T-helper 1 cell treated with Interleukin-12 subunit alpha and Interleukin-12 subunit beta and Interleukin-4 antibody, amounts not matched to agents 30 μg/mL and 1 μg/mL, for 36 hours (primary cell): ENCODE measurements around the gene CHST9.

Source experiments
- H3K27ac Mint-ChIP-seq: one replicate; pipeline ENCODE4 v1.8.0; 2021; ENCODE audit warnings: mild to moderate bottlenecking, mixed read lengths
- H3K27me3 Mint-ChIP-seq: one replicate; pipeline ENCODE4 v1.8.0; 2021; ENCODE audit warnings: low read depth, mixed read lengths
- H3K36me3 Mint-ChIP-seq: one replicate; pipeline ENCODE4 v1.8.0; 2021; ENCODE audit warnings: low read depth, mixed read lengths
- H3K4me1 Mint-ChIP-seq: one replicate; pipeline ENCODE4 v1.8.0; 2021; ENCODE audit warnings: low read depth, mixed read lengths
- H3K4me3 Mint-ChIP-seq: one replicate; pipeline ENCODE4 v1.8.0; 2021; ENCODE audit warnings: mild to moderate bottlenecking, moderate library complexity, mixed read lengths
- H3K9me3 Mint-ChIP-seq: one replicate; pipeline ENCODE4 v1.8.0; 2021; ENCODE audit warnings: mixed read lengths

CHST9 gene

GRCh38 chr18:26888259-26888658 is 296.8 kb downstream of the CHST9 start:
- Mint-ChIP-seq H3K9me3 (no peaks in the 10 kb centered on the region), H3K4me1 (no peaks in the 10 kb centered on the region), H3K36me3 (no peaks in the 10 kb centered on the region), H3K4me3 (no peak overlapping the region), H3K27ac (no peak overlapping the region), H3K27me3 (no peaks in the 10 kb centered on the region)

- no peaks in the 10 kb centered on the region for H3K4me1 Mint-ChIP-seq
- no peaks in the 10 kb centered on the region for H3K36me3 Mint-ChIP-seq
- no peak overlapping the region for H3K4me3 Mint-ChIP-seq
- no peaks in the 10 kb centered on the region for H3K9me3 Mint-ChIP-seq
- H3K27ac Mint-ChIP-seq, result no peak overlapping the region
- no peaks in the 10 kb centered on the region for H3K27me3 Mint-ChIP-seq
Observed at GRCh38 chr18:26875040-26875654, 310.0 kb downstream of the CHST9 start.

GRCh38 chr18:26874283-26874682 is 310.8 kb downstream of the CHST9 start:
- H3K4me3 Mint-ChIP-seq, result no peak overlapping the region

DNA sequence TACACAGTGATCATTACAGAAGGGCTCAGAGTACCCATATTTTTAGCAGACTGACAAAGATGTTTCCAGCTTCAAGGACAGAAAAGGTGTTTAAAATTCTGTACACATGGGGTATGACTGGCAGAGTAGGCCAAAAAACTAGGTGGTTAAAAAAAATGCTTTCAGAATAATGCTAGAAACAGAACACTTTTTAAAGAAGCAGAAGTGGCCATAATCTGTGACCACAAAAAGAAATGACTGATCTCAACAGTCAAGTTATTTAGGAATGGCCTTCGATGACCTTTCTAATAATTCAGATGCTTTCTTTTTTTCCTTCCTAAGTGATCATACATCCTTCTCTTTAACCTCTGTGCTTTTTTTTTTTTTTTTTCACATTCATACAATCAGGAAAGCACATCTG is 315.5 kb downstream of the CHST9 start:
- no peaks in the 10 kb centered on the region for H3K36me3 Mint-ChIP-seq
- peaks cover 5% of the 10 kb centered on the region for H3K27me3 Mint-ChIP-seq
- H3K4me1 Mint-ChIP-seq, result no peaks in the 10 kb centered on the region
- H3K4me3 Mint-ChIP-seq, result no peak overlapping the region
- no peak overlapping the region for H3K27ac Mint-ChIP-seq
- no peaks in the 10 kb centered on the region for H3K9me3 Mint-ChIP-seq

More at GRCh38 chr18:26874283-26874682, 310.8 kb downstream of the CHST9 start:
- Mint-ChIP-seq H3K27me3 (no peaks in the 10 kb centered on the region), H3K9me3 (no peaks in the 10 kb centered on the region), H3K4me1 (no peaks in the 10 kb centered on the region), H3K36me3 (no peaks in the 10 kb centered on the region), H3K27ac (no peak overlapping the region)

GRCh38 chr18:26868968-26869586 is 316.0 kb downstream of the CHST9 start:
- no peaks in the 10 kb centered on the region for H3K36me3 Mint-ChIP-seq
- no peaks in the 10 kb centered on the region for H3K9me3 Mint-ChIP-seq
- H3K4me3 Mint-ChIP-seq, result no peak overlapping the region
- peaks cover 10% of the 10 kb centered on the region for H3K27me3 Mint-ChIP-seq
- no peak overlapping the region for H3K27ac Mint-ChIP-seq
- no peaks in the 10 kb centered on the region for H3K4me1 Mint-ChIP-seq

GRCh38 chr18:26867471-26867870 is 317.6 kb downstream of the CHST9 start:
- H3K4me3 Mint-ChIP-seq, result no peak overlapping the region
- H3K36me3 Mint-ChIP-seq, result no peaks in the 10 kb centered on the region
- H3K4me1 Mint-ChIP-seq, result no peaks in the 10 kb centered on the region
- peaks cover 15% of the 10 kb centered on the region for H3K27me3 Mint-ChIP-seq
- H3K27ac Mint-ChIP-seq, result no peak overlapping the region
- no peaks in the 10 kb centered on the region for H3K9me3 Mint-ChIP-seq

DNA sequence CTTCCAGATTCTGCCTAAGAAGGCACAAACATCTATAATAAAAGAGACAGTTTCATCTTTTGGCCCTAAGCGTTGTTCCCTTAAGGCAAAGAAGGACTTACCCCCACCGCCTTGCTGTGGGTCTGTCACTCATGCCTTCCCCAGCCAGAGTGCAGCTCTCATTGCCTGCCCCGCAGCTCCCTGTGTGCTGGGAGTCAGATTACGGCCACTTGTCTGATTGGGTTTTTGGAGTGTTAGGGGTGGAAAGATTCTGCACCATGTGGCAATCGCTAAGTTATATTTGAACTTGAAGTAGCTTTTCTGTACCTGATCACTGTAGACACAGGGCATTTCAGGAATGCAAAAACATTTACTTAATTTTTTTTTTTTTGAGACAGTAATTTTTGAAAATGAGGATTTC is 319.6 kb downstream of the CHST9 start, which contains the start of gene AQP4:
Gene AQP4, minus strand, starts transcription at position 151 of the 400 bp plus-strand sequence. Its CDS starts 18 bp downstream, at position 133.
- Mint-ChIP-seq H3K9me3 (no peaks in the 10 kb centered on the region), H3K27ac (no peak within 1 kb of the TSS), H3K27me3 (peaks cover 15% of the 10 kb centered on the region), H3K36me3 (no peaks in the 10 kb centered on the region), H3K4me1 (no peaks in the 10 kb centered on the region), H3K4me3 (no peak within 1 kb of the TSS)

- Mint-ChIP-seq H3K4me3 (no peak overlapping the region), H3K9me3 (no peaks in the 10 kb centered on the region), H3K36me3 (no peaks in the 10 kb centered on the region), H3K27ac (no peak overlapping the region), H3K4me1 (no peaks in the 10 kb centered on the region), H3K27me3 (peaks cover 15% of the 10 kb centered on the region)
Observed at GRCh38 chr18:26864658-26865057, 320.4 kb downstream of the CHST9 start.

DNA sequence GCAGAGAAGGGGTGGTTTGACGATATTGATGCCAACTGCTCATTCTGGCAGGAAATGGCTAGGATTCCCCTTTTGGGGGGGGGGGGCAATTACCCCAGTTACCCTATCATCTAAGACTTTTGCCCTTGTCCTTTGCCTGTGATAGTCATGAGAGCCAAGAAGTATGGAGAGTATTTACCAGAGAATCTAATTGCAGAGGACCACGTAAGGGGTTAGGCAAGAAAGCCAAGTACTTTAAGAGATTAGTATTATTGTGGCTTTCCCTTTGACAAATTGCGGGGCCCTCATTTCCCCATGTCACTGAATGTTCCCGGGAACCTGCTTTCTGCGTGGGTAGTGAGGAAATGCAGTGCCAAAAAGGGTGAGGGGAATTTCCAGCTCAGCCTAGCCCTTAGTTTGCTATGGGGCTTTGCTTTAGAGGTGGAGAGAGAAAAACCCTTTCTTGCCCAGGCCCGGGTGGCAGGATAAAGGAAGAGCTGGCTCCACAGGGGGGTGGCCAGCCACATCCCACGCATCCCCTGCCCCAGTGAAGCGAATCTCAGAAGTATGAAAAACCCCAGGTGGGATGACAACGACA is 321.1 kb downstream of the CHST9 start:
- Mint-ChIP-seq H3K36me3 (no peaks in the 10 kb centered on the region), H3K4me3 (no peak overlapping the region), H3K27ac (no peak overlapping the region), H3K4me1 (no peaks in the 10 kb centered on the region), H3K27me3 (peaks cover 15% of the 10 kb centered on the region), H3K9me3 (no peaks in the 10 kb centered on the region)

DNA sequence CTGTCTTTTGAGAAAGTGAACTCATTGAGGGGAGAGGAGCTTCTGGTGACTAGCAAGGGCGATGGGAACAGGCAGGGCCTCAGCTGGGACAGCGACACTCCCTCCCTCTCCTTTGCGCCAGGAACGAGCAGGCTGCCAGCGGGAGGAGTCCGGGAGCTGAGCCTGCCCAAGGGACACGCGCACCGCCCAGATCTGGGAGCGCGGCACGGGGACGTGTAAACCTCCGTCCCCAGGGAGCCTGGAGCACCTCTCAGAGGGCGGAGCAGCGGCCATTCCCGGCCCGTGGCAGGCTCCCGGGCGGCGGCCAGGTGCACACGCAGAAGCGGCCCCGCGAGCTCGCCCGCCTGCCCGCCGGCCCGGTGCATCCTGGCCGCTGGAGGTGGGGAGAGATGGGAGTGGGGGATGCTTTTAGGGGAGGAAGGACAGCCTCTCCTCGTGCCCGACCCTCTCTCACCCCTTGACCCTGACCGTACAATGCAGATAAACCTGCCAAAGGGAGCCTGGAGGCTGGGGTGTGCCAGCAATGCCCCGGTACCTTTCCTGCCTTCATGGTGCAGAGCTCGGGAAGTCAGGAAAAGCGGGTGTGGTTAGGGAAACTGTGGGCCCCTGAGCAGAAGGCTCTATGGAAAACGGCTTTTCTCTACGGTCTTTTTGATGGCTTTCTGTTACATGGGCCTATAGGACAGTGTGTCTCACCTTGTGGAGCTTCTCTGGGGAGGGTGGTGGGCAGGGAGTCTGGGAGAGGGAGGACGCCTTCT is 321.8 kb downstream of the CHST9 start:
- Mint-ChIP-seq H3K36me3 (no peaks in the 10 kb centered on the region), H3K4me1 (no peaks in the 10 kb centered on the region), H3K9me3 (no peaks in the 10 kb centered on the region), H3K4me3 (no peak overlapping the region), H3K27ac (no peak overlapping the region), H3K27me3 (peaks cover 15% of the 10 kb centered on the region)

DNA sequence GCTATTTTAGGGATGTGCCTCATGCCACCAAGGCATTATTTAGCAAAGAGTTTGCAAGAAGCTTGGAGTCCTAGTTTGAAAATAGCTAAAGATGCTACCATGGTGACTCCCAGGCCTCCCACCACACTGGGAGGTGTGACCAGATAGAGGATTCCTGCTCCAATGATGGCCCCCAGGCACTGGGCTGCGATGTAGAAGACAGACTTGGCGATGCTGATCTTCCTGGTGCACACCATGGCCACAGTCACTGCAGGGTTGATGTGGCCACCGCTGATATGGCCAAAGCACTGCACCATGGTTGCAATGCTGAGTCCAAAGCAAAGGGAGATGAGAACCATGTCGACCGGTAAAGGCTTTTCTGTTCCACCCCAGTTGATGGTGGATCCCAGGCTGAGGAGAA is 323.0 kb downstream of the CHST9 start:
- no peak overlapping the region for H3K27ac Mint-ChIP-seq
- H3K4me3 Mint-ChIP-seq, result no peak overlapping the region
- H3K4me1 Mint-ChIP-seq, result no peaks in the 10 kb centered on the region
- H3K9me3 Mint-ChIP-seq, result no peaks in the 10 kb centered on the region
- no peaks in the 10 kb centered on the region for H3K36me3 Mint-ChIP-seq
- H3K27me3 Mint-ChIP-seq, result peaks cover 15% of the 10 kb centered on the region
